ENCODE data around the gene GAS2L1.

- TF ChIP-seq, protein P1, sequence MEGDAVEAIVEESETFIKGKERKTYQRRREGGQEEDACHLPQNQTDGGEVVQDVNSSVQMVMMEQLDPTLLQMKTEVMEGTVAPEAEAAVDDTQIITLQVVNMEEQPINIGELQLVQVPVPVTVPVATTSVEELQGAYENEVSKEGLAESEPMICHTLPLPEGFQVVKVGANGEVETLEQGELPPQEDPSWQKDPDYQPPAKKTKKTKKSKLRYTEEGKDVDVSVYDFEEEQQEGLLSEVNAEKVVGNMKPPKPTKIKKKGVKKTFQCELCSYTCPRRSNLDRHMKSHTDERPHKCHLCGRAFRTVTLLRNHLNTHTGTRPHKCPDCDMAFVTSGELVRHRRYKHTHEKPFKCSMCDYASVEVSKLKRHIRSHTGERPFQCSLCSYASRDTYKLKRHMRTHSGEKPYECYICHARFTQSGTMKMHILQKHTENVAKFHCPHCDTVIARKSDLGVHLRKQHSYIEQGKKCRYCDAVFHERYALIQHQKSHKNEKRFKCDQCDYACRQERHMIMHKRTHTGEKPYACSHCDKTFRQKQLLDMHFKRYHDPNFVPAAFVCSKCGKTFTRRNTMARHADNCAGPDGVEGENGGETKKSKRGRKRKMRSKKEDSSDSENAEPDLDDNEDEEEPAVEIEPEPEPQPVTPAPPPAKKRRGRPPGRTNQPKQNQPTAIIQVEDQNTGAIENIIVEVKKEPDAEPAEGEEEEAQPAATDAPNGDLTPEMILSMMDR (conservative IDR thresholded peaks at IDR 0.05; ENCODE audit: low read depth, low read length) = no peak
- TF ChIP-seq EZH2 (IDR thresholded peaks at IDR 0.05; ENCODE audit: borderline replicate concordance, low read depth, low read length, poor library complexity, severe bottlenecking) = no peak
Measured at GRCh38 chr22:29302402-29302680, 4.1 kb upstream of the GAS2L1 start.

Data from A673 (cell line).